Neural crest cell (in vitro differentiated cells): ENCODE results near the gene NUMBL. TPM values are rescaled to one million over a fixed set of nuclear protein-coding genes. Genes with fewer than 3 reads are reported as not detected.

ENCODE experiments used
- DNase-seq: peaks from one replicate; pipeline ENCODE4 v3.0.0; 2021; ENCODE audit warnings: low read depth, mixed read lengths, low spot score
- H3K27ac Mint-ChIP-seq: one replicate; pipeline ENCODE4 v1.8.0; 2021; ENCODE audit warnings: mild to moderate bottlenecking, mixed read lengths; ENCODE audit not compliant: unreplicated experiment
- H3K27me3 Mint-ChIP-seq: 2 replicates; pipeline ENCODE4 v1.8.0; 2021; ENCODE audit warnings: low read depth, mild to moderate bottlenecking, mixed read lengths
- H3K36me3 Mint-ChIP-seq: 2 replicates; pipeline ENCODE4 v1.8.0; 2021; ENCODE audit warnings: low read depth, mild to moderate bottlenecking, mixed read lengths
- H3K4me1 Mint-ChIP-seq: 2 replicates; pipeline ENCODE4 v1.8.0; 2021; ENCODE audit warnings: mixed read lengths
- H3K4me3 Mint-ChIP-seq: one replicate; pipeline ENCODE4 v1.8.0; 2021; ENCODE audit warnings: mild to moderate bottlenecking, mixed read lengths
- H3K9me3 Mint-ChIP-seq: 2 replicates; pipeline ENCODE4 v1.8.0; 2021; ENCODE audit warnings: mixed read lengths
- total RNA-seq: library from RNA; stranded (reverse); gene quantifications from 2 replicates; pipeline ENCODE4 v1.2.1, GENCODE V29; 2021
- TF ChIP-seq, protein P1 (sequence below): fragments of 200-600 bp; sonication (generic); conservative IDR thresholded peaks from 2 replicates; pipeline ENCODE4 v1.5.0; 2021; ENCODE audit warnings: antibody characterized with exemption, mild to moderate bottlenecking

The NUMBL gene
- total RNA-seq, 1 donor from 2014 or later = 26.8 TPM

DNA sequence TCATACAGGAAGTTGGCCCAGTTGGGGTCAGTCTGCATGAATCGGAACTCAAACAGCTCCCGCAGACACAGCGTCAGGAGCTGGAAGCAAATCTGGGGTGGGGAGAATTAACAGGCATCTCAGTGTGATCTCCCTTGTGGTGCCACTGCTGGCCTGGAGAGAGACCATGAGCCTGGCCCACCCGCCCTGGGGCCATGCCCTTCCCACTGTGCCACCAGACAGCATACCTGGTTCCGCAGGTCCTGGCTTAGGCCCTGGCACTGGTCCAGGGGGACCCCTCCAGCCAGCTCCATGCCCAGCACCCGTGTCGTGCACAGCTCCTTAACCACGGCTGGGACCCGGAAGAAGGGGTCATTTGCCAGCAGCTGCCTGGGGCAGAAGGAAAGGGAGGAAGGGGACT lies 9.6 kb upstream of the NUMBL start:
- DNase-seq = no peak
- Mint-ChIP-seq H3K4me3 (no peak overlapping the region), H3K4me1 (peaks cover 6% of the 10 kb centered on the region), H3K9me3 (no peaks in the 10 kb centered on the region), H3K36me3 (peaks cover 11% of the 10 kb centered on the region), H3K27me3 (no peaks in the 10 kb centered on the region), H3K27ac (no peak overlapping the region)
- TF ChIP-seq, protein P1, sequence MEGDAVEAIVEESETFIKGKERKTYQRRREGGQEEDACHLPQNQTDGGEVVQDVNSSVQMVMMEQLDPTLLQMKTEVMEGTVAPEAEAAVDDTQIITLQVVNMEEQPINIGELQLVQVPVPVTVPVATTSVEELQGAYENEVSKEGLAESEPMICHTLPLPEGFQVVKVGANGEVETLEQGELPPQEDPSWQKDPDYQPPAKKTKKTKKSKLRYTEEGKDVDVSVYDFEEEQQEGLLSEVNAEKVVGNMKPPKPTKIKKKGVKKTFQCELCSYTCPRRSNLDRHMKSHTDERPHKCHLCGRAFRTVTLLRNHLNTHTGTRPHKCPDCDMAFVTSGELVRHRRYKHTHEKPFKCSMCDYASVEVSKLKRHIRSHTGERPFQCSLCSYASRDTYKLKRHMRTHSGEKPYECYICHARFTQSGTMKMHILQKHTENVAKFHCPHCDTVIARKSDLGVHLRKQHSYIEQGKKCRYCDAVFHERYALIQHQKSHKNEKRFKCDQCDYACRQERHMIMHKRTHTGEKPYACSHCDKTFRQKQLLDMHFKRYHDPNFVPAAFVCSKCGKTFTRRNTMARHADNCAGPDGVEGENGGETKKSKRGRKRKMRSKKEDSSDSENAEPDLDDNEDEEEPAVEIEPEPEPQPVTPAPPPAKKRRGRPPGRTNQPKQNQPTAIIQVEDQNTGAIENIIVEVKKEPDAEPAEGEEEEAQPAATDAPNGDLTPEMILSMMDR = no peak

DNA sequence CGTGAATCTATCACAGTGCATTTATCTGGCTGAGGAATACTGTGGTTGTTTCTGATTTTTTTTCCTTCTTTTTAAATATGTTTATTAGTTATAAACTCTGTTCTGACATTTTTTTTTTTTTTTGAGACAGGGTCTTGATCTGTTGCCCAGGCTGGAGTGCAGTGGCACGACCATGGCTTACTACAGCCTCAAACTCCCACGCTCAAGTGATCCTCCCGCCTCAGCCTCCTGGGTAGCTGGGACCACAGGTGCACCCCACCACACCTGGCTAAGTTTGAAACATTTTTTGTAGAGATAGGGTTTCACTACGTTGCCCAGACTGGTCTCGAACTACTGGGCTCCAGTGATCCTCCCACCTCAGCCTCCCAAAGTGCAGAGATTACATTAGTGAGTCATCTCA lies 6.6 kb upstream of the NUMBL start:
- DNase-seq = no peak
- Mint-ChIP-seq H3K27me3 (no peaks in the 10 kb centered on the region), H3K36me3 (peaks cover under 1% of the 10 kb centered on the region), H3K4me3 (no peak overlapping the region), H3K27ac (no peak overlapping the region), H3K4me1 (no peaks in the 10 kb centered on the region), H3K9me3 (no peaks in the 10 kb centered on the region)
- TF ChIP-seq, protein P1 = no peak

DNA sequence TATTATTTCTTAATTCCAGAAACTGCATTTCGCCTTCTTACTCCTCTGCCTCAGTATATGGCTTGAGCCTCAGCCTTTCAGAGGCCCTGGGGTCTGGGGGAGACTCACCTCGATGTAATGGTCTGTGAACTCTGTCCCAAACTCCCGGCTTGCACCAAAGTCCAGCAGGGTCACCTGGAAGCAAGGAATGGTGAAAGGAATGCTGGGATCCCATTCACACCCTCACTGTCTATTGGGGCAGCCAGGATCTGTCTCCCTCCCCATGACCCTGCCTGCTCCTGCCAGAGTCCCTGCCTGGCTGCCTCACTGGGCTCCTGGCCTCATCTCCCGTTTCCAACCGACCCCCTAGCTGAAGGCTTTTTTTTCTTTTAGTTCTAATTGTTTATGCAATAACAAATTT lies 5.4 kb upstream of the NUMBL start:
- Mint-ChIP-seq H3K27ac (no peak overlapping the region), H3K9me3 (no peaks in the 10 kb centered on the region), H3K27me3 (no peaks in the 10 kb centered on the region), H3K4me3 (no peak overlapping the region), H3K4me1 (peaks cover under 1% of the 10 kb centered on the region), H3K36me3 (no peaks in the 10 kb centered on the region)
- TF ChIP-seq, protein P1 = no peak
- DNase-seq = no peak

DNA sequence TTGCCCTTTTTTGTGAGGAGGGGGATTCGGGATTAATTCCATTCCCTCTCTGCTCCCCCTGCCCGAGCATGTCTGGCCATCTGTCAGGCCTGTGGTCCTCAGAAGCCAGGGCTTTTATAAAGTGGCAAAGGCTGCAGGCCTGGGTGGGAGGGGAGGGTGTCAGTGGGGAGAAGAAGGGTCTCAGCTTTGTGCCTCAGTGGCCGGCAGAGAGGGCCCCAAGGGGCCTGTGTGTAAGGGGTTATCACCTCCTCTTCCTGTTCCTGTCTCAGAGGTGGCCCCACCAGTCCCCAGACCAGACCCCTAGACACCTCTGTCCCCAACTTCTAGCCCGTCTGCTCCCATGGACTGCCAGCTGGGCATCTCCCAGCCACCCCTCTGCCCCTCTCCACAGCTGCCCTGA lies 3.4 kb upstream of the NUMBL start:
- Mint-ChIP-seq H3K27me3 (peaks cover 2% of the 10 kb centered on the region), H3K4me3 (peak overlapping the region; percentile 57), H3K4me1 (peaks cover 5% of the 10 kb centered on the region), H3K27ac (no peak overlapping the region), H3K36me3 (no peaks in the 10 kb centered on the region), H3K9me3 (no peaks in the 10 kb centered on the region)
- TF ChIP-seq, protein P1 = no peak
- no peak for DNase-seq

DNA sequence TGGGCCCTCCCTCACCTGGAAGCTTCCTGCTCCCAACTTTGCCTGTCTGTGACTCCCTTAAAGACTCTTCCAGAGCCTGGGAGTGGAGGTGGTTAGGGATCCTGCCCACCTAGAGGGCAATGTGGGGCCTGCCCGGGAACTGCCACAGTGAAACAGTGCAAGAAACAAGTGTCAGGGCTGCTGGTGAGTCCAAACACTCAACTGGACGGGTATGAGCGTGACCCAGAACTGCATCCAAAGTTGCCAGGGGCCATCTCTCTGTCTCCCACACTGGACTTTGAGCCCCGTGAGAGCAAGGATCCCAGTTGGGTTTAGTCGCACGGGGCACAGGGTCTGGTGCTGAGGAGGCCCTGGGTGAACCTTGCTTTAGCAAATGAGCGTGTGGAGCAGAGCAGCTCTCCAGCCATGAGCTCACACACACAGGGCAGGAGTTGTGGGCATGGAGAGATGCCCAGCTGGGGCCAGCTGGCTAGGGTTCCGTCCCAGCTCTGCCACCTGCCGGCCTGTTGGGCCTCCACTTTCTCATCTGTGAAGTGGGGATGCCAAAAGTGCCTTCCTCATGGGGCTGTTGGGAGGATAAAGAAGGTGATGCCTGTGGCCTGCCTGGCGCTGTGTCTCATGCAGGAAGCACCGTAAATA lies 2.8 kb upstream of the NUMBL start:
- DNase-seq = no peak
- H3K36me3 Mint-ChIP-seq = no peaks in the 10 kb centered on the region
- no peak overlapping the region for H3K27ac Mint-ChIP-seq
- H3K27me3 Mint-ChIP-seq = peaks cover 2% of the 10 kb centered on the region
- H3K9me3 Mint-ChIP-seq = no peaks in the 10 kb centered on the region
- TF ChIP-seq, protein P1 = no peak
- peaks cover 5% of the 10 kb centered on the region for H3K4me1 Mint-ChIP-seq
- H3K4me3 Mint-ChIP-seq = no peak overlapping the region
